Testis (tissue), 2 donors: Measurements from ENCODE around the gene ABCG8.

ENCODE experiments used
- POLR2A ChIP-seq: fragments of 450-650 bp; IDR thresholded peaks from one replicate; pipeline ENCODE4 v1.6.1; 2017; ENCODE audit warnings: antibody characterized with exemption, mild to moderate bottlenecking, moderate library complexity
- TF ChIP-seq, protein P1 (sequence below), 3 experiments: fragments of 450-650 bp in 2 of 3; fragments of 200-600 bp in 1 of 3; sonication (generic) in 1 of 3; IDR thresholded peaks; one replicate each; pipeline ENCODE4 v1.5.1; 2016 to 2019; ENCODE audit warnings: antibody characterized with exemption in 3 of 3, mild to moderate bottlenecking in 2 of 3, moderate library complexity in 1 of 3

DNA sequence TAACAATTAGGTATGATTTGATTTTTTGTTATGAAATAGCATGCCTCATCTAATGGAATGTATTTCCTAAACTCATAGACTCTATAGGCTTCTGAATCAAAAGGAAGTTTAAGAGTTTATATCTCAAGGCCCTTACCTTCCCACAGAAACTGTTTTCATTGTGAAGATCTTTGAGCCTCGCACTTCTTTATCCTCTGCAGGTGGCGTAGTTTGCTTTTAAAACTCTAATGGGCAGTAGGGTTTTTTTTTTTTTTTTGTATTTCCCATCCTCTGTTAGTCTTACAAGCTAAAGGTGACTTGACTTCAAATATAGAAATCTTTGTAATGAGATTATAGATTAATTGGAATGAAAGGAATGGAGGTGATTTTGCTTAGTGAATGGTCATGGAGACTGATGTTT lies 36.6 kb upstream of the ABCG8 start:
- TF ChIP-seq, protein P1, sequence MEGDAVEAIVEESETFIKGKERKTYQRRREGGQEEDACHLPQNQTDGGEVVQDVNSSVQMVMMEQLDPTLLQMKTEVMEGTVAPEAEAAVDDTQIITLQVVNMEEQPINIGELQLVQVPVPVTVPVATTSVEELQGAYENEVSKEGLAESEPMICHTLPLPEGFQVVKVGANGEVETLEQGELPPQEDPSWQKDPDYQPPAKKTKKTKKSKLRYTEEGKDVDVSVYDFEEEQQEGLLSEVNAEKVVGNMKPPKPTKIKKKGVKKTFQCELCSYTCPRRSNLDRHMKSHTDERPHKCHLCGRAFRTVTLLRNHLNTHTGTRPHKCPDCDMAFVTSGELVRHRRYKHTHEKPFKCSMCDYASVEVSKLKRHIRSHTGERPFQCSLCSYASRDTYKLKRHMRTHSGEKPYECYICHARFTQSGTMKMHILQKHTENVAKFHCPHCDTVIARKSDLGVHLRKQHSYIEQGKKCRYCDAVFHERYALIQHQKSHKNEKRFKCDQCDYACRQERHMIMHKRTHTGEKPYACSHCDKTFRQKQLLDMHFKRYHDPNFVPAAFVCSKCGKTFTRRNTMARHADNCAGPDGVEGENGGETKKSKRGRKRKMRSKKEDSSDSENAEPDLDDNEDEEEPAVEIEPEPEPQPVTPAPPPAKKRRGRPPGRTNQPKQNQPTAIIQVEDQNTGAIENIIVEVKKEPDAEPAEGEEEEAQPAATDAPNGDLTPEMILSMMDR (IDR thresholded peaks at IDR 0.05) = no peak
- no peak for TF ChIP-seq POLR2A
